ENCODE data around the gene CFAP119.

DNA sequence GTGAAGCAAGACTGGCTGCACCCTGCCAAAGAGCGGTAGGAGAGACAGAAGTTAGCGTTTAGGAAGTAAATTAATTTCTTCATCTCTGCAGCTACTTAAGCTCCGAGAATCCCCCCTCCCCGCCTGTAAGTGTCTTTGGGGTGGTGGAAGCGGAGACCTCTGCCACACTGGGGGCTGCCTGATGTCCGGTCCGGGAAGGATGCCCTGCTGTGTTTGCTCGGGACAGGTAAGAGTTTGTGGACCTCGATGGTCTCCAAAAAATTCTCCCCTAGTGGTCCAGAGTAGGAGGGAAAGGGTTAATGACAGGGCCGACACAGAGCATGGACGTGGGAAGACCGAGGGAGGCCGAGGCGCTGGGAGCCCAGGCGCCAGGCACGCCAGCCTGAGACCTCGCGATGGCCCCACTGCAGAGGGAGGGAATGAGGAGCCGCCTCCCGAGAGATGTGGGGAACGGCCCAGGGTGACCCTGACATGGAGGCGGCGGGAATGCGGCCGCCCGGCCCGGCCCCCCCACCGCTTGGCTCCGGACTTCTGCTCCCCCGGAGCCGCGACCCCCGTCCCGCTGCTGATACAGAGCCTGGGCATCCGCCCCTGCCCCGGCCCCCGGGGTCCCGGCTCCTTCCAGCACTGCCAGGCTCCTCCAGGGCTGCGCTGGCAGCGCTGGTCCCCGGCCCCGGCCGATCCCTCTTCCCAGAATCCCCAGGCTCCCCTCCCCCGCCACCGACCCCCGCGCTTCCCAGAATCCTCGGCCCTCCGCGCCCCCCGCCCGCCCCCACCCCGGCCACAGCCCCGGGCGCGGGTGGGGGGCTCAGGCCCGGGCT lies 24.5 kb upstream of the CFAP119 start:
- TF ChIP-seq, protein P1, sequence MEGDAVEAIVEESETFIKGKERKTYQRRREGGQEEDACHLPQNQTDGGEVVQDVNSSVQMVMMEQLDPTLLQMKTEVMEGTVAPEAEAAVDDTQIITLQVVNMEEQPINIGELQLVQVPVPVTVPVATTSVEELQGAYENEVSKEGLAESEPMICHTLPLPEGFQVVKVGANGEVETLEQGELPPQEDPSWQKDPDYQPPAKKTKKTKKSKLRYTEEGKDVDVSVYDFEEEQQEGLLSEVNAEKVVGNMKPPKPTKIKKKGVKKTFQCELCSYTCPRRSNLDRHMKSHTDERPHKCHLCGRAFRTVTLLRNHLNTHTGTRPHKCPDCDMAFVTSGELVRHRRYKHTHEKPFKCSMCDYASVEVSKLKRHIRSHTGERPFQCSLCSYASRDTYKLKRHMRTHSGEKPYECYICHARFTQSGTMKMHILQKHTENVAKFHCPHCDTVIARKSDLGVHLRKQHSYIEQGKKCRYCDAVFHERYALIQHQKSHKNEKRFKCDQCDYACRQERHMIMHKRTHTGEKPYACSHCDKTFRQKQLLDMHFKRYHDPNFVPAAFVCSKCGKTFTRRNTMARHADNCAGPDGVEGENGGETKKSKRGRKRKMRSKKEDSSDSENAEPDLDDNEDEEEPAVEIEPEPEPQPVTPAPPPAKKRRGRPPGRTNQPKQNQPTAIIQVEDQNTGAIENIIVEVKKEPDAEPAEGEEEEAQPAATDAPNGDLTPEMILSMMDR (IDR thresholded peaks at IDR 0.05) = no peak
- no peak for TF ChIP-seq POLR2A (IDR thresholded peaks at IDR 0.05)

Measured in tibial nerve (tissue), 3 donors.